HG03095 (cell line): Measurements from ENCODE around the gene PRKAR1B.

Source experiments
- ATAC-seq: cut with Tn5 transposase; IDR thresholded peaks from one replicate; pipeline ENCODE4 v1.9.1; 2021; ENCODE audit warnings: moderate library complexity; ENCODE audit not compliant: unreplicated experiment

PRKAR1B gene

DNA sequence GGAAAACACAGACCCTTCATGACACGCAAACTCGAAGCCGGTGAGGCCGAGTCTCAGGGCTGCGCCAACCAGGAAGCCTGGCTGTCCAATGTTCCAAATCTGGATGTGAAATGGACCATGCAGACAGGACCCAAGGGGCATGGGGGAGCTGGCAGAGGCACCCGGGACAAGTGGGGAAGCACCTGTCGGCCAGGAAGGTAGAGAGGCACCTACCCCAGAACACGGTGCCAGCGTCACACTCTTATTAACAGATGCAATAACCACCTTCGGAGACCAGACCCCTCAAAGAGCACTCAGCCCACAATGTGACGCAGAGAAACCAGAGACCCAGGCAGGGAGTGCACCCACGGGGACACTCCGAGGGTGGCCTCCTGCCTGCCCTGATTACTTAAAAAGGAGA is 119.1 kb downstream of the PRKAR1B start:
- no peak for ATAC-seq

GRCh38 chr7:605661-606450 is 121.2 kb downstream of the PRKAR1B start:
- no peak for ATAC-seq

GRCh38 chr7:604884-605531 is 122.1 kb downstream of the PRKAR1B start:
- ATAC-seq, result no peak

GRCh38 chr7:604001-604883 is 122.8 kb downstream of the PRKAR1B start:
- ATAC-seq, result peak; percentile 72

DNA sequence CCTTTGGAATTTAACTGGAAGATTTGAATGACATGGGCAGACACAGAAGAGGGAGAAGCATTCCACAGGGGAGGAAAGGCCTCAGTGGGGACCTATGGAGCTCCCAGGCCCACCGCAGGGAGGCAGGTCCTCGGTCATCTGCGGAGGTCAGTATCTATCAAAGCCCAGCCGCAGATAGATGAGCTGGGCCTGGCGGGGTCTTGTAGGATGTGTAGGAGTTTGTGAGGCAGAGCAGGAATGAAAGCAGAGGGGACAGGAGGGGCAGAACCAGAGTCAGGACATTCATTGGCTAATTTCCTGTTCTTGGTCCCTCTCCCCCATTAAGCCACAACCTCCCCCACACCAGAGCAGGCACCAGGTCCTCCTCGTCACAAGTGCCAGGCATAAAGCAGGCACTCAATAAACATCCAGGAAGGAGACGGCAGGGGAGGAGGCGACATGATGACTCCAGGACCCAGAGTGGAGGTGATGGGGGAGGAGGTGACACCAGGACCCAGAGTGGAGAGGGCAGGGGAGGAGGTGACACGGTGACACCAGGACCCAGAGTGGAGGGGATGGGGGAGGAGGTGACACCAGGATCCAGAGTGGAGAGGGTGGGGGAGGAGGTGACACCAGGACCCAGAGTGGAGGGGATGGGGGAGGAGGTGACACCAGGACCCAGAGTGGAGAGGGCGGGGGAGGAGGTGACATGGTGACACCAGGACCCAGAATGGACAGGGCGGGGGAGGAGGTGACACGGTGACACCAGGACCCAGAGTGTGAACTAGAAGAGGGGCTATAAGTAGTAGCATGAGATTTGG is 123.7 kb downstream of the PRKAR1B start:
- no peak for ATAC-seq

DNA sequence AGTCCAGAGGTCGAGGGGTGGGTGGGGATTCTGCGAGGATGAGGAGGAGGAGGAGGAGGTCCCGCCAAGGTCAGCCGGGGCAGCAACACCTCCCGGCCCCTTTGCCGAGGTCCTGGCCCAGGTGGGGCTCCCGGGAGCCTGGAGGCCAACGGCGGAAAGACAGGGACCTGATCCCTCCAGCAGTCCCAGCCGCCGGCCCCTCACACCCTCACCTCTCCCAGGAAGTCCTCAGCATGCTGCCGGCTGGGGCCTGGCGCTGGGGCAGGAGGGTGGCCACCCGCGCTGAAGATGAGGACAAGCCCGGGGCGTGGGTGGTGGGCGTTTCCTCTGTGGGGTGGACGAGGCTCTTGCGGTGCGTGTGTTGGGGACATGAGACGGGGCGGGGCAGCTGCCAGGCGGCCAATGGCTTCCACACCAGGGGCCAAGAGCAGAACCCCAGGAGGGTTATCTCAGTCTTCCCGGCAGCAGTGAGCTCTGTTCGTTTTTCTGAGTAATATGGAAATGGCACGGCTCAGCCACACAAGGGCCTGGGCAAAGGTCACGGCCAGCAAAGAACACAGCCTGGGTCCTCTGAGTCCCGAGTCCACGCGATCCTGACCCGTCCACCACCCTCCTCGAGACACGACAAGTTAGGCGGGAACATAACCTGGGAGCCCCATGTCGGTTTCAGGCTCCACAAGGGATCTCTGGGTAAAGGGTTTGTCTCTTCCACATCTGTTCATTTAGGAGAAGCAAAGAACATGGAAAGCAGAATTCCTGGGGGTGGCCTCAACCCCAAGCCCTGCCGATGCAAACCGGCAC is 124.5 kb downstream of the PRKAR1B start:
- no peak for ATAC-seq

DNA sequence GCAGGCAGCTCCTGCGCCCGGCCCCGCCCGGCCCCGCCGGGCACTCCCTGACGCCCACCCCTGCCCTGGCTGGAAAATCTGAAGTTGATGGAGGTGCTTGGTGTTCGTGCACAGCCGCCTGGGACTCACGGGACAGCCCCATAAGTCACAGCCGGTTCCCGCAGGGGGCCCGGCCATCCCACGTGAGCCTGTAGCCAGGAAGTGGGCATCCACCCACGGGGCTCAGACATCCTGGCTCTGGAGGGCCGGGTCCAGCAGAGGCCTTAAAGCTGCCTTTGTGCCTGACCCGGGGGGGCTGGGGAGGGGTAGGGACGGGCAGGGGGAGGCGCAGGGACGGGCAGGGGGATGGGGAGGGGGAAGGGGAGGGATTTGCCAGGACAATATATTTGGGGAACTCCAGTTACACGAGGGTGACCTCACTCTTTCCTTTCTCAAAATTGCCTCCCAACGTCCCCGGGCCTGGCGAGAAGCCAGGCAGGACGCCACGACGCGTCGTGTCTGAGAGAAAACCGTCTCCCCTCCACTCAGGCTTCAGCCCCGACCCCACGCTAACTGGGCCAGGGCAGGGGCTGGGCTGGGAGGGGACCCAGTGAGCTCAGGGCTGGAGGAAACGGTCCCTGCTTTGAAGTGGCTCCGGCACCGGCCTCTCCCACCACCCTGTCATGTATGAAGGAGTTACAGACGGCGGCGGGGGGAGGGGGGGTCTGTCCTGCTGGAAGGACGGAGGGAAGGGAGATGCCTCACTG is 125.3 kb downstream of the PRKAR1B start:
- peak; percentile 54 for ATAC-seq

GRCh38 chr7:601036-601594 is 126.0 kb downstream of the PRKAR1B start:
- ATAC-seq, result no peak

DNA sequence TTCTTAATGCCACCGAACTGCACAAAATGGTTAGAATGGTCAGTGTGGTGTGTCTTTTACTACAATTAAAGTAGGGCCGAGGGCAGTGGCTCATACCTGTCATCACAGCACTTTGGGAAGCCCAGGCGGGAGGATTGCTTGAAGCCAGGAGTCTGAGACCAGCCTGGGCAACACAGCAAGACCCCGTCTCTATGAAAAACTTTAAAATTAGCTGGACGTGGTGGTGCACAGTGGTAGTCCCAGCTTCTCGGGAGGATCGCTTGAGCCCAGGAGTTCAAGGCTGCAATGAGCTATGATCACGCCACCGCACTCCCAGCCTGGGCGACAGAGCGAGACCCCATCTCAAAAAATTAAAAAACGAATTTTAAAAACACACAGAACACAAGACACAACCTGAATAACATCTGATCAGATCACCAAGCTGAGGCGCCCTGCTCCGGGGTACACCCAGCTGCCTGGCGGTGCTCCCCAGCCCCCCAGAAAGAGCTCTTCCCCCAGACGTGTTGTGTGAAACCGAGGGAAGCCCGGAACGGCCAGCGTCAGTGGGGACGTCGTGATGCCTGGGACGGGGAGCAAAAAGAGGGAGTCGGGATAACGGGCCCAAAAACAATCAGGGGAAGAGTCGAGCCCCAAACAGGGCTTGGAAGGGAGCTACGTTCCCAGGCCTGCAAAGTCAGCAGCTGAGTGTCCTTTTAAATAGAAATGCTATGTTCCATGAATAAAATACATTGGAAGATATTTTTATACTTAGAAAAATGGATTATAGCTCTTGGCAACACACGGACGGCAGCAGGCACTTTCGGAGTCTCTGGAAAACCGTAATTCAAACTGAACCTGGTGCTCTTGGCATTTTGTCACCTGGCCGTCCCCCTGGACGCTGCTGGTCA is 126.7 kb downstream of the PRKAR1B start:
- no peak for ATAC-seq

DNA sequence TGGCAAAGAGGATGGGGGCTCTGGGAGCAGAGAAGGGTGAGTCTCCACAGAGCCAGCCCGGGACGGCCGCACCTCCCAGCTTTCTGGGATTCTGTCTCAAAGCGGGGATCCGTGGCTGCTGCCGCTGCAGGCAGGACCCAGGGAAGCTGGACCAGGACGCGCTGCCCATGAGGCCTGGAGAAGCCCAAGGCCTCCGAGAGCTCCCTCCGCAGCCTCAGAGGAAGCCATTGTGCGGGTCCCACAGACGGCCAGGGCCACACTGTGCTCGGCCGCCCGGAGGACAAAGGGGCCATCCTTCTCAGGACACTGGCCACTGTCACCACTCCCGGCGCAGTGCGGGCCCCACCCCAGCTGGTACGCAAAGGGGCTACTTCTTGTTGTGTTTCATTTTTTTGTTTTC is 128.2 kb downstream of the PRKAR1B start:
- ATAC-seq, result no peak

DNA sequence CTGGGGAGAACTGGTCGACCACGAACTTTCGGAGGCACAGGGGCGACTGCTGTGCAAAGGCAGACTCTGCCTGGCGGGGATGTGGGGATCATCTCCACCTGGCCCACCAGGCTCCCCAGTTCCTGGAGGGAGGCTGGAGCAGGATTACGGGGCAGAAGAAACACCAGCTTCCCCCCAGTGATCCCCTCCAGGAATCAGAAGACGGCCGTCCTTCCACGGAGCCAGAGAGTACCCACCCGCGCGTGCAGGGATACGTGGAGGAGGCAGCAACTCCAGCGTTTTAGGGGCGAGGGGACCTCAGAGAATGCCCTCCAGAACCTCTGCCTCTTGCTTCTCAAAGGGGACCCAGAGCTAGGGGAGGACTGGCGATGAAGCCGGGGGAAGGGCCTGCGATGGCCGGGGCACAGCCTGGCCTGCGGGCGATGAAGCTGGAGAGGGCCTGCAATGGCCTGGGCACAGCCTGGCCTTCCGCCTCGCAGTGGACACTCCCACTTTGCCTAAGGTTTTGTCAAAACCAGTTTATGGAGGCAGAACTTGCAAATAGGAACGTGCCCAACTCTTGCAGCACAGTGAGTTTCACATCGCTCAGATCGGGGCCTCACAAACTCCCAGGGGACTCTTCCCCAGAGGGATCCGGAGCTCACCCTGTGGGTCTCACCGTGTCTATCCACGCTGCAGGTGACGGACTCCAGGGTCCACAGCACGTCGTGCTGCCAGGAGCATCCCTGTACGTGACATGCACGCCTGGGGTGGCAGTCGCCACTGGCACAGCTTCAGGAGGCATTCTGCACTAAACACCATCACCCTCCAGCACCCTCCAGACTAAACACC is 129.5 kb downstream of the PRKAR1B start:
- ATAC-seq, result no peak

DNA sequence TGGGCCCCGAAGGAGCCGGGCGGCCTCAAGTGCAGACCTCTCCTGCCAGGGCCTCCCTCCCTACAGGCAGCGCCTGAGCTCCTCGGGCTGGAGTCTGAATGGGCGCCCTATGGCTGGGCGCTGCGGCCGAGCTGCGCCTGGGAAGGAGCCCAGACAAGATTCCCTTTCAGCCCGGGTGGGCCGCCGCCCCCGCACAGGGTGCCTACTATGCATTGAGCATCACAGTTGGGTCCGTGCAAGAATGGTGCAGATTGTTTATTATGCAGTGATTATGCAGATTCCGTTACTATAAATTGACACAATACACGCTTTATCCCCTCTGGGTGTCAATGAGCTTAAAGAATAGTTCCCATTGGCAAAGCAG is 130.3 kb downstream of the PRKAR1B start:
- no peak for ATAC-seq

DNA sequence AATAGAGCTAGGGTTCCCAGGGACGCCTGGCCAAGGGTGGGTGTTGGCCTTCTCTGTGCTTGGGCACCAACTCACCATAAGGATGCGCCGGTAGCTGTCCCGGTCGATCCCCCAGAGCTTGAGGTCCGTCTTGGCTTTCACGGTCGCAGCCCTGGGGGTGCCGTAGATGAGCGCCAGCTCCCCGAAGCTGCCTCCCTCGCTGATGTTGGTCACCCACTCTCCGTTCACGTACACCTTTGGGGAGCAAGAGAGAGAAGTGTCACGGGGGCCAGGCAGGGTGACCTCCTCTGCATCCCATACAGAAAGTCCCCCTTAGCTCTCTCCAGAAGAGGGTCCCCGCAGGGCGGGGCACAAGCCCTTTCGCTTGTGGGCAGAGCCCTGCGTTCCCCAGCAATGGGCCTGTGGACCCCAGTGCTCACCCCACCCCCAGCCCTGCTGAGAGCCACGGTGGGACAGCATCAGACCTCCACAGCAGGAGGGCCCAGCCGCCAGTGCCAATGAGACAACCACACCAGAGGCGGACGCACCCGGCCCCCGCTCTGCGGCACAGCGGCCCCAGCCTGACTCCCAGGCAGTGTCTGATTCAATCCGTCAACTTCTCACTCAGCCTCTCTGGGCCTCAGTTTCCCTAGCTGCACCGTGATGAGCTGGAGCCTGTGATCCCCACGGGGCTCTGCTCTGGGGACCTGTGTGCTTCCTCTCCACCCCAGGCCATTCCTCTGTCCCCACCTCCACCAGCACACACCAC is 130.8 kb downstream of the PRKAR1B start:
- ATAC-seq, result no peak

DNA sequence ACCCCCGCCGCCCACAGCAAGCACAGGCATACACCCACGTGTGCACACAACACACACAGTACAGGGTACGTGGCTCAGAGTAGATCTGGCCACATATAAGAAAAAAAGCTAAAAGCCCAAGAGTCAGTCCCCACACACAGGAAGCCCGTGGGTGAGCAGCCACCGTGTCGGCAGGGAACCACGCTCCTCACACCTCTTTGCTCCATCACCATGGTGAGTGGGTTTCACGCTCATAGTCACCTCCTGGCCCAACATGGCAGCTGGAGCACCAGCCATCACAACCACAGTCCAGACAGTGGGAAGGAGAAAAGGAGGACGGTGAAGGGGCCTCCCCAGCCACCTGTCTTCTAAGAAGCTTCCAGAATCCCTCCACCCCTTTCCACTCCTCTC is 131.5 kb downstream of the PRKAR1B start:
- no peak for ATAC-seq

DNA sequence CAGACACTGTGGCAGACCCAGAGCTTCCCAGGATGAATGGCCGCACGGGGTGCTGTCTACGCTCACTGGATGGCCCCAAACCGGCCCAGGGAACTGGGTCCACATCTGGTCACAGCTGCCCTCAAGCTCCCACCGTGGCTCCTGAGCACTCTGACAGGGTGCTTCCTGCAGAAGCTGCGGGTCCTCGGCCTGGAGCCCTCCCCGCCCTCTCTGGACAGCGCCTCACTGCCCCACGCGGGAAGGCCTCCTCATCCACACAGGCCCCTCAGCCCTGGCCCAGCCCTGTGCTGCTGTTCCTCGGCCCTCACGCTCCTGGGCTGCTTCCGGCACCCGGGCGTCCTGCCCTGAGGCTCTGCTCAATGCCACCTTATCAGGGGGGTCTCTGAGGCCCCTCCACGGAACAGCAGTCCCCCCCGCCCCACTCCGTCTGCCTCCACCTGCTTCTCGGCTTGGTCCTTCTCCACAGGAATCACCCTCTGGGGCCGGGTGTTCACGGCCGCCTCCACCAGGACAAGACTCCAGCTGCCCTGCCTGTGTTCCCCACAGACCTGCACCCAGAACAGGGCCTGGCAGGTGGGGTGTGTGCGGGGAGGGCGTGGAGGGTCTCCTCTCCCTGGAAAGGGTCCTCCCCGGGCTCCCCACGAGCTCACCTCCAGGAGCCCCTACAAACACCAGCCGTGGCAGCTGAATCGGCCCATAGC is 132.0 kb downstream of the PRKAR1B start:
- no peak for ATAC-seq
